ENCODE results near the gene LEMD1.
"Not testable (repeated sequence)": the region's sequence is repeated elsewhere in the genome, so short reads cannot be mapped to it uniquely, and the experiment has no call there.

Gene LEMD1

GRCh38 chr1:205370780-205371179 lies 51.1 kb downstream of the LEMD1 start:
- Histone ChIP-seq H3K4me2 (no peak overlapping the region), H2AFZ (ENCODE audit: low read depth) (no peak overlapping the region), H3K27ac (no peak overlapping the region), H3K79me2 (ENCODE audit: insufficient read depth, low read depth) (no peaks in the 10 kb centered on the region), H3K36me3 (ENCODE audit: insufficient read depth) (no peaks in the 10 kb centered on the region), H3K27me3 (ENCODE audit: insufficient read depth, low read depth) (no peaks in the 10 kb centered on the region), H3K9ac (no peak overlapping the region), H4K20me1 (ENCODE audit: insufficient read depth) (no peaks in the 10 kb centered on the region), H3K4me3 (IDR thresholded peaks at IDR 0.05; ENCODE audit: insufficient read depth, low read depth, low read length) (no peak overlapping the region), H3K4me1 (ENCODE audit: low read depth, poor library complexity, severe bottlenecking) (peaks cover 5% of the 10 kb centered on the region)
- TF ChIP-seq, protein P1, sequence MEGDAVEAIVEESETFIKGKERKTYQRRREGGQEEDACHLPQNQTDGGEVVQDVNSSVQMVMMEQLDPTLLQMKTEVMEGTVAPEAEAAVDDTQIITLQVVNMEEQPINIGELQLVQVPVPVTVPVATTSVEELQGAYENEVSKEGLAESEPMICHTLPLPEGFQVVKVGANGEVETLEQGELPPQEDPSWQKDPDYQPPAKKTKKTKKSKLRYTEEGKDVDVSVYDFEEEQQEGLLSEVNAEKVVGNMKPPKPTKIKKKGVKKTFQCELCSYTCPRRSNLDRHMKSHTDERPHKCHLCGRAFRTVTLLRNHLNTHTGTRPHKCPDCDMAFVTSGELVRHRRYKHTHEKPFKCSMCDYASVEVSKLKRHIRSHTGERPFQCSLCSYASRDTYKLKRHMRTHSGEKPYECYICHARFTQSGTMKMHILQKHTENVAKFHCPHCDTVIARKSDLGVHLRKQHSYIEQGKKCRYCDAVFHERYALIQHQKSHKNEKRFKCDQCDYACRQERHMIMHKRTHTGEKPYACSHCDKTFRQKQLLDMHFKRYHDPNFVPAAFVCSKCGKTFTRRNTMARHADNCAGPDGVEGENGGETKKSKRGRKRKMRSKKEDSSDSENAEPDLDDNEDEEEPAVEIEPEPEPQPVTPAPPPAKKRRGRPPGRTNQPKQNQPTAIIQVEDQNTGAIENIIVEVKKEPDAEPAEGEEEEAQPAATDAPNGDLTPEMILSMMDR (conservative IDR thresholded peaks at IDR 0.05; ENCODE audit: low read depth, low read length) = no peak

DNA sequence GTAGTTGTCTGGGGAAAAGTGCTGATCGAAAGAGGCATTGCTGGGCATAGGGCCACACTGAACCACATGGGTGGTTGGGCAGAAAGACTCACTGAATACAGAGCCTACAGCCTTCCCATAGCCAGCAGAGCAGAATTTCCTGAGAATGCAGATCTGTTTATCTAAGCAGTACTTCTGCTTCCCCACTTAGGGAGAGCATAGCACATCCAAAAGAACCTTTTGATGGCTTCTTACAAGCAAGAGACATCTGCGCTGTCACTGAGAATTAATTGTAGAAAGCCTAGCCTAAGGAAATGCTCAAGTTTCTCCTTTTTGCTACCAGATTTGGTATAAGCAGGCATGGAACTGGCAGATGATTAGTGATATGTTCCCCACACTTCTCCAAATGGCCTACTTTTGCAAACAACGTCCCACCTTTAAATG lies 52.1 kb downstream of the LEMD1 start:
- Histone ChIP-seq H3K27ac (no peak overlapping the region), H3K4me2 (no peak overlapping the region), H3K4me1 (ENCODE audit: low read depth, poor library complexity, severe bottlenecking) (peaks cover 5% of the 10 kb centered on the region), H3K27me3 (ENCODE audit: insufficient read depth, low read depth) (no peaks in the 10 kb centered on the region), H2AFZ (ENCODE audit: low read depth) (no peak overlapping the region), H3K79me2 (ENCODE audit: insufficient read depth, low read depth) (no peaks in the 10 kb centered on the region), H3K36me3 (ENCODE audit: insufficient read depth) (no peaks in the 10 kb centered on the region), H3K4me3 (IDR thresholded peaks at IDR 0.05; ENCODE audit: insufficient read depth, low read depth, low read length) (no peak overlapping the region), H4K20me1 (ENCODE audit: insufficient read depth) (no peaks in the 10 kb centered on the region), H3K9ac (no peak overlapping the region)
- TF ChIP-seq, protein P1 (conservative IDR thresholded peaks at IDR 0.05; ENCODE audit: low read depth, low read length) = no peak

DNA sequence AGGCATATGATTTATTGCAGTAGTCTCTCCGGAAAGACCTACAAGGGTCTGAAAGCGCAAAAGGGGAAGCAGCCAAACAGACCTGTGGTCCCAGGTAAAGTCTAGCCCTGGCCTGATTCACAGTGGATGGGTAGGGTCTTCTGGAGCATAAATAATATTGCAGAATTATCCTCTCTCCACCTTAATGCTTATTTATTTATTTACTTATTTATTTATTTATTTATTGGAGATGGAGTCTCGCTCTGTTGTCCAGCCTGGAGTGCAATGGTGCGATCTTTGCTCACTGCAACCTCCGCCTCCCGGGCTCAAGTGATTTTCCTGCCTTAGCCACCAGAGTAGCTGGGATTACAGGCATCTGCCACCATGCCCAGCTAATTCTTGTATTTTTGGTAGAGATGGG lies 53.4 kb downstream of the LEMD1 start:
- Histone ChIP-seq H3K9ac (no peak overlapping the region), H3K4me1 (ENCODE audit: low read depth, poor library complexity, severe bottlenecking) (no peaks in the 10 kb centered on the region), H4K20me1 (ENCODE audit: insufficient read depth) (no peaks in the 10 kb centered on the region), H3K4me3 (IDR thresholded peaks at IDR 0.05; ENCODE audit: insufficient read depth, low read depth, low read length) (no peak overlapping the region), H3K79me2 (ENCODE audit: insufficient read depth, low read depth) (no peaks in the 10 kb centered on the region), H3K27me3 (ENCODE audit: insufficient read depth, low read depth) (no peaks in the 10 kb centered on the region), H3K27ac (no peak overlapping the region), H2AFZ (ENCODE audit: low read depth) (no peak overlapping the region), H3K4me2 (no peak overlapping the region), H3K36me3 (ENCODE audit: insufficient read depth) (no peaks in the 10 kb centered on the region)
- TF ChIP-seq, protein P1 (conservative IDR thresholded peaks at IDR 0.05; ENCODE audit: low read depth, low read length) = no peak

DNA sequence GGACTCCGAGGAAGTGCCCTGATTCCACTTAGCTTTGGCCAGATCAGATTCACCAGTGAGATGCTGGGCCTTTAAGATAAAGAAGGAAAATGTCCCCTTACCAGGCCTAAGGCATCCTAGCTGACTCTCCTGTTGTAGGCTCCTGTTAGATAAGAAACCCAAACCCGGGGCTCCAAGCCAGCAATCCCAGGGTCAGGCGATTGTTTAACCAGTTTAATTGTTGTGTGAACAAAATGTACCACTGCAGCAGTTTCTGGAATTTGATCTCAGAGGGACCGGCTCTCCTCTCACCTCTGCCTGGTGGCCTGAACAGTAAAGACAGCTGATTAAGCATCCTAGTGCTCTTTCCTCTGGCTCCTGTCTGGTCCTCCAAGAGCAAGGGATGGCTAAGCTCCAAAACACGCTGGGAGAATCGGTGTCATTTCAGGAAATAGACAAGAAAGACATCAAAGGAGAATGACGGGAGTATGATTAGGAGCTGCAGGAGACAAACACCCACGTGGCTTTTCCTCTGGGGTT lies 55.9 kb downstream of the LEMD1 start:
- TF ChIP-seq, protein P1 (conservative IDR thresholded peaks at IDR 0.05; ENCODE audit: low read depth, low read length) = no peak
- Histone ChIP-seq H4K20me1 (ENCODE audit: insufficient read depth) (no peaks in the 10 kb centered on the region), H2AFZ (ENCODE audit: low read depth) (no peak overlapping the region)

DNA sequence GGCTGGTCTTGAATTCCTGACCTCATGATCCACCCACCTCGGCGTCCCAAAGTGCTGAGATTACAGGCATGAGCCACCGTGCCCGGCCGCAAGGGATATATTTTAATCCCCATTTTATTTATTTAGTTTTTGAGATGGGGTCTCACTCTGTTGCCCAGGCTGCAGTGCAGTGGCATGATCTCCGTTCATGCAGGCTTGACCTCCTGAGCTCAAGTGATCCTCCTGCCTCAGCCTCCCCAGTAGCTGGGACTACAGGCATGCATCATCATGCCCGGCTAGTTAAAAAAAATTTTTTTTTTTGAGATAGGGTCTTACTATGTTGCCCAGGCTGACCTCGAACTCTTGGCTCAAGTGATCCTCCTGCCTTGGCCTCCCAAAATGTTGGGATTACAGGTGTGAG lies 56.8 kb downstream of the LEMD1 start:
- H3K79me2 ChIP-seq (ENCODE audit: insufficient read depth, low read depth); H3K36me3 ChIP-seq (ENCODE audit: insufficient read depth); H2AFZ ChIP-seq (ENCODE audit: low read depth); H3K27ac ChIP-seq; H3K4me3 ChIP-seq (IDR thresholded peaks at IDR 0.05; ENCODE audit: insufficient read depth, low read depth, low read length); H3K9ac ChIP-seq; H3K4me1 ChIP-seq (ENCODE audit: low read depth, poor library complexity, severe bottlenecking); H3K27me3 ChIP-seq (ENCODE audit: insufficient read depth, low read depth); H3K4me2 ChIP-seq; H4K20me1 ChIP-seq (ENCODE audit: insufficient read depth): not testable (repeated sequence)

More for the DNA sequence above, 55.9 kb downstream of the LEMD1 start:
- Histone ChIP-seq H3K4me2 (no peak overlapping the region), H3K4me1 (ENCODE audit: low read depth, poor library complexity, severe bottlenecking) (no peaks in the 10 kb centered on the region), H3K4me3 (IDR thresholded peaks at IDR 0.05; ENCODE audit: insufficient read depth, low read depth, low read length) (no peak overlapping the region), H3K36me3 (ENCODE audit: insufficient read depth) (no peaks in the 10 kb centered on the region), H3K27ac (no peak overlapping the region), H3K27me3 (ENCODE audit: insufficient read depth, low read depth) (no peaks in the 10 kb centered on the region), H3K9ac (no peak overlapping the region), H3K79me2 (ENCODE audit: insufficient read depth, low read depth) (no peaks in the 10 kb centered on the region)

Measured in KMS-11 (cell line).